Nephron (organoid): ENCODE data around the gene SERP1.
"Not testable (repeated sequence)": the region's sequence is repeated elsewhere in the genome, so short reads cannot be mapped to it uniquely, and the experiment has no call there.

ENCODE experiments used
- H3K27ac Mint-ChIP-seq, 3 experiments: 2 replicates each; pipeline ENCODE4 v1.8.0; 2020; ENCODE audit warnings: mixed read lengths in 3 of 3, mild to moderate bottlenecking in 2 of 3, moderate library complexity in 1 of 3
- H3K27me3 Mint-ChIP-seq: 2 replicates; pipeline ENCODE4 v1.8.0; 2021; ENCODE audit warnings: low read depth, mild to moderate bottlenecking, moderate library complexity, mixed read lengths
- H3K36me3 Mint-ChIP-seq: 2 replicates; pipeline ENCODE4 v1.8.0; 2020; ENCODE audit warnings: low read depth, mixed read lengths
- H3K4me1 Mint-ChIP-seq: 2 replicates; pipeline ENCODE4 v1.8.0; 2020; ENCODE audit warnings: mixed read lengths
- H3K4me3 Mint-ChIP-seq, 3 experiments: 2 replicates each; pipeline ENCODE4 v1.8.0; 2020; ENCODE audit warnings: mild to moderate bottlenecking in 3 of 3, mixed read lengths in 3 of 3, moderate library complexity in 2 of 3
- H3K9me3 Mint-ChIP-seq: 2 replicates; pipeline ENCODE4 v1.8.0; 2020; ENCODE audit warnings: mixed read lengths
- TF ChIP-seq, protein P1 (sequence below), 3 experiments: fragments of 200-600 bp; sonication (generic); IDR thresholded peaks; one replicate each; pipeline ENCODE4 v1.5.0; 2021; ENCODE audit warnings: antibody characterized with exemption in 3 of 3; ENCODE audit not compliant: unreplicated experiment in 3 of 3

Gene SERP1

DNA sequence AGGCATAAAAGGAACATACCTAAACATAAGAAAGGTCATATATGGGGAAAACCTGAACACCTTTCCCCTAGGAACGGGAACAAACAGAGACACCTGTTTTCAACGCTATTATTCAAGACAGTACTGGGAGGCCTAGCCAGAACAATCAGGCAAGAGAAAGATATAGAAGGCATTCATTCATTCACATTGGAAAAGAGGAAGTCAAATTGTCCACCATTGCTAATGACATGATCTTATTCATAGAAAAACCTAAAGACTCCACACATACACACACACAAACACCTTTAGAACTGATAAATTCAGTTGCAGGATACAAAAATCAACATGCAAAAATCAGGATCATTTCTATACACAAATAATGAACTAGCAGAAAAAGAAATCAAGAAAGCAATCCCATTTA is 36.5 kb downstream of the SERP1 start:
- Mint-ChIP-seq H3K9me3 (peaks cover 6% of the 10 kb centered on the region), H3K27ac (no peak overlapping the region), H3K36me3 (no peaks in the 10 kb centered on the region), H3K4me3 (no peak overlapping the region), H3K27me3 (no peaks in the 10 kb centered on the region), H3K4me1 (no peaks in the 10 kb centered on the region)
- TF ChIP-seq, protein P1, sequence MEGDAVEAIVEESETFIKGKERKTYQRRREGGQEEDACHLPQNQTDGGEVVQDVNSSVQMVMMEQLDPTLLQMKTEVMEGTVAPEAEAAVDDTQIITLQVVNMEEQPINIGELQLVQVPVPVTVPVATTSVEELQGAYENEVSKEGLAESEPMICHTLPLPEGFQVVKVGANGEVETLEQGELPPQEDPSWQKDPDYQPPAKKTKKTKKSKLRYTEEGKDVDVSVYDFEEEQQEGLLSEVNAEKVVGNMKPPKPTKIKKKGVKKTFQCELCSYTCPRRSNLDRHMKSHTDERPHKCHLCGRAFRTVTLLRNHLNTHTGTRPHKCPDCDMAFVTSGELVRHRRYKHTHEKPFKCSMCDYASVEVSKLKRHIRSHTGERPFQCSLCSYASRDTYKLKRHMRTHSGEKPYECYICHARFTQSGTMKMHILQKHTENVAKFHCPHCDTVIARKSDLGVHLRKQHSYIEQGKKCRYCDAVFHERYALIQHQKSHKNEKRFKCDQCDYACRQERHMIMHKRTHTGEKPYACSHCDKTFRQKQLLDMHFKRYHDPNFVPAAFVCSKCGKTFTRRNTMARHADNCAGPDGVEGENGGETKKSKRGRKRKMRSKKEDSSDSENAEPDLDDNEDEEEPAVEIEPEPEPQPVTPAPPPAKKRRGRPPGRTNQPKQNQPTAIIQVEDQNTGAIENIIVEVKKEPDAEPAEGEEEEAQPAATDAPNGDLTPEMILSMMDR (IDR thresholded peaks at IDR 0.05; ENCODE audit: unreplicated experiment in 3 of 3) = no peak

DNA sequence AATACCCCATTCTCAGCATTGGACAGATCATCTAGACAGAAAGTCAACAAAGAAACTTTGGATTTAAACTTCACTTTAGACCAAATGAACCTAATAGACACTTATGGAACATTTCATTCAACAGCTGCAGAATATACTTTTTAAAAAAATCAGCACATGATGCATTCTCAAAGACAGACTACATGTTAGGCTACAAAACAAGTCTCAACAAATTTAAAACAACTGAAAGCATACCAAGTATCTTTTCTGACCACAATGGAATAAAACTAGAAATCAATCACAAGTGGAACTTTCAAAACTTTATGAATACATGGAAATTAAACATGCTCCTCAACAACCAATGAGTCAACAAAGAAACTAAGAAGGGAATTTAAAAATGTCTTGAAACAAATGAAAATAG is 37.9 kb downstream of the SERP1 start:
- Mint-ChIP-seq H3K4me1 (no peaks in the 10 kb centered on the region), H3K9me3 (peaks cover 6% of the 10 kb centered on the region), H3K4me3 (no peak overlapping the region), H3K36me3 (no peaks in the 10 kb centered on the region), H3K27ac (no peak overlapping the region), H3K27me3 (no peaks in the 10 kb centered on the region)
- TF ChIP-seq, protein P1 (IDR thresholded peaks at IDR 0.05; ENCODE audit: unreplicated experiment in 3 of 3) = no peak

DNA sequence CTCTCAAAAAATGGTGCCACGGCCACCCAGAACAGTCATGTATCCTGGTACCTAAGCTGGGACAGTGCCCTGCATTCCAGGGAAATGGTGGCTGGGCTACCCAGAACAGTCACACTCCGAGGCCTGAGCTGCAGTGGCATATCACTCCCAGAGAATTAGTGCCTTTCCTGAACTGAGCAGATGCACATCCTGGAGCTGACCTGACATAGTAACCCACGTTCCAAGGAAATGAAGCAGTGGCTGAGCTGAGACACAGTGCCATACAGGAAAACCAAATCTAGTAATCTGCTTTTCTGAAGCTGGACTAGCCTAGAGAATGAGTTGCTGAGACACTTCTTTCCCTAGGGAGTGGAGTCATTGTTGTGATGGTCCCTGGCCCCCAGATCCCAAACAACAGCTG is 41.8 kb downstream of the SERP1 start:
- Mint-ChIP-seq H3K27ac (no peak overlapping the region), H3K4me3 (no peak overlapping the region), H3K9me3 (peaks cover 12% of the 10 kb centered on the region), H3K4me1 (no peaks in the 10 kb centered on the region), H3K27me3 (no peaks in the 10 kb centered on the region), H3K36me3 (peaks cover 5% of the 10 kb centered on the region)
- TF ChIP-seq, protein P1 (IDR thresholded peaks at IDR 0.05; ENCODE audit: unreplicated experiment in 3 of 3) = no peak

DNA sequence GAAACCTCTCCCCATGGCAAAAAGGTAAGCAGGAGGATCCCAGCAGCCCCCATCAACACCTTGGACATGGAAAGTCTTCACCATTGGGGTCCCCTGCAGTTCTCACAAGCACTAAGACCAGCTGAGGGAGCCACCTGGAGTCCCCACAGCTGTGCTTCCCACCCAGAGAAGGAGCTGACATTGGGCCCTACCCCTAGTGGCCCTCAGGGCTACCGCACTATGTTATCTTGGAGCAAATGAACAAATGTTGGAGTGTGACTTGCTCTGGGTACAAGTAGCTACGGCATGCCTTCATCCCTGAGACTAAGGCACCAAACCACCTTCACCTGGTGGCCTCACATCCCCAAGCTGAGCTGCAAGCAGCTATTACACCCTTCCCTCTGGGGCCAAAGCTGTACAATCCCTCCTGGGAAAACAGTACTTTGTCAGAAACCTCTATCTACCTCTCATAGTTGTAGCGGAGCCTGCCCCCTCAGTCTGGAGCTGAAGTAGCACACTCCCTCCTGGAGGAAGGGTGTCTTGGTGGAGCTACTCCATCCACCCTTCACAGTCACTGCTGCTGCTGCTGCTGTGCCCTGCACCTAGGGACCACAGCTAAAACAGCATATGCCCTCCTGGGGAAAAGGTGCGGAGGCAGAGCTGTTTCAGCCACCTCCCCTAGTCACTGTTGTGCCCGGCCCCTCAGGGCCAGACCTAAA is 42.7 kb downstream of the SERP1 start:
- TF ChIP-seq, protein P1 (IDR thresholded peaks at IDR 0.05; ENCODE audit: unreplicated experiment in 3 of 3) = no peak
- Mint-ChIP-seq H3K9me3 (peaks cover 16% of the 10 kb centered on the region), H3K27me3 (no peaks in the 10 kb centered on the region), H3K27ac (no peak overlapping the region), H3K4me3 (no peak overlapping the region), H3K4me1 (no peaks in the 10 kb centered on the region), H3K36me3 (peaks cover 5% of the 10 kb centered on the region)

DNA sequence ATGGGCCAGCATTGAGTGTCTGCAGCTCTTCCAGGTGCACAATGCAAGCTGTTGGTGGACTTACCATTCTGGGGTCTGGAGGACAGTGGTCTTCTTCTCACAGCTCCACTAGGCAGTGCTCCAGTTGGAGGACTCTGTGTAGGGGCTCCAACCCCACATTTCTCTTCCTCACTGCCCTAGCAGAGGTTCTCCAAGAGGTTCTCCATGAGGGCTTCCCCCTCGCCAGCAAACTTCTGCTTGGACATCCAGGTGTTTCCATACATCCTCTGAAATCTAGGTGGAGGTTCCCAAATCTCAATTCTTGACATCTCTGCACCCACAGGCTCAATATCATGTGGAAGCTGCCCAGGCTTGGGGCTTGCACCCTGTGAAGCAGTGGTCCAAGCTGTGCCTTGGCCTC is 45.3 kb downstream of the SERP1 start:
- peaks cover 11% of the 10 kb centered on the region for H3K9me3 Mint-ChIP-seq
- not testable (repeated sequence) for H3K27ac Mint-ChIP-seq, H3K4me3 Mint-ChIP-seq, H3K36me3 Mint-ChIP-seq, H3K27me3 Mint-ChIP-seq, H3K4me1 Mint-ChIP-seq

DNA sequence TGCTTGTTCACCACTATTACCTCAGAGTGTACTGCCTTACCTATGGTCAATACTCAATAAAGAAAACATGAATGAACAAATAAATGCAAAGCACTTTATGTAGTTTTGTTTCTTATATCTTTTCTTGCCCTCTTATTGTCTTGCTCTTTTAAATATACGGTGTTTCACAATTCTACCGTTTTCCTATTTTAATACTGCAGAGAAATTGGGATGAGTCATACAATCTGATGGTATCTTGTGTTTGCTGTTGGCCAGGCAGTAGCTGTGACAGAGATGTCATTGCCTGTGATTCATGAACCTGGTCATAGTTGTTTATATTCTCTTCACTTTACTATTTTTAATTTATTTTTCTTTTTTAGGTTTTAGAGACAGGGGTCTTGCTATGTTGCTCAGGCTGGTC is 48.3 kb downstream of the SERP1 start:
- TF ChIP-seq, protein P1 (IDR thresholded peaks at IDR 0.05; ENCODE audit: unreplicated experiment in 3 of 3) = no peak
- no peak overlapping the region for H3K27ac Mint-ChIP-seq
- peaks cover 5% of the 10 kb centered on the region for H3K36me3 Mint-ChIP-seq
- H3K4me1 Mint-ChIP-seq = peaks cover 5% of the 10 kb centered on the region
- no peaks in the 10 kb centered on the region for H3K27me3 Mint-ChIP-seq
- no peak overlapping the region for H3K4me3 Mint-ChIP-seq
- peaks cover 10% of the 10 kb centered on the region for H3K9me3 Mint-ChIP-seq
